Measurements from ENCODE around the gene SIRPG. TPM values are rescaled to one million over a fixed set of nuclear protein-coding genes. Genes with fewer than 3 reads are reported as not detected.

Gene SIRPG
- total and polyA plus RNA-seq, 10 of the 15 experiments (the other 5 are each of a cell fraction or from before 2014, with no cell fraction given) = 1.1 to 13.0 (median 4.1) TPM

- no peak for TF ChIP-seq POLR2AphosphoS2 (IDR thresholded peaks at IDR 0.05; ENCODE audit: low read depth, low read length)
- TF ChIP-seq CHD1 (IDR thresholded peaks at IDR 0.05; ENCODE audit: low read depth, low read length) = no peak
- 0 out of 2 replicates have a peak, but pooled peaks have one; percentile 31 for TF ChIP-seq JUND (IDR thresholded peaks at IDR 0.05; ENCODE audit: low read depth, low read length)
- TF ChIP-seq NR2F1 (conservative IDR thresholded peaks at IDR 0.05) = no peak; the same call in 1 of the 2 replicates
- no peak for TF ChIP-seq USF2 (IDR thresholded peaks at IDR 0.05; ENCODE audit: borderline replicate concordance, low read depth, low read length)
These were observed 25.4 kb downstream of the SIRPG start (continued) for GRCh38 chr20:1632178-1632577.

- H3K9ac ChIP-seq (ENCODE audit: control insufficient read depth, insufficient read depth, low read length) = no peak overlapping the region
- ChIA-PET RAD21 (ENCODE audit: unreplicated experiment) (interaction anchor here (1.6 kb wide), 1 partner anchor 122 kb away, joined by 5 read pairs; no protein-coding TSS in a partner anchor), CTCF (interaction anchor here (0.6 to 1.7 kb wide), 4 partner anchors 14 to 127 kb away, joined by 3 to 5 read pairs (median 4); no protein-coding TSS in a partner anchor), POLR2A (interaction anchor here (1.0 kb wide), 1 partner anchor 12 kb away, joined by 3 read pairs; the partner anchor contains the start of gene SIRPB1), SMC1A (ENCODE audit: uncharacterized antibody, unreplicated experiment) (interaction anchor here (0.7 to 2.5 kb wide), 14 partner anchors 9 to 249 kb away, joined by 3 to 12 read pairs (median 4); no protein-coding TSS in a partner anchor)
- no TSS peak for BruUV-seq (replicated peaks)
- no peaks in the 10 kb centered on the region for H3K27me3 ChIP-seq (replicated peaks in 1 of 2; ENCODE audit: control insufficient read depth in 2 of 2, insufficient read depth in 2 of 2, low read length in 1 of 2)
- H3K27ac ChIP-seq (ENCODE audit: control insufficient read depth, insufficient read depth) = no peak overlapping the region
- intact Hi-C loops (cut with micrococcal nuclease; ENCODE audit: unreplicated experiment) = loop anchor here (5.0 kb wide), 1 partner anchor 124 kb away; no protein-coding TSS in a partner anchor
- no peaks in the 10 kb centered on the region for H3K9me3 ChIP-seq (replicated peaks; ENCODE audit: control insufficient read depth, insufficient read depth, low read length)
- DNase-seq (ENCODE audit: low read depth, low spot score) = no peak
- peaks cover 9% of the 10 kb centered on the region for H3K4me1 ChIP-seq (ENCODE audit: control insufficient read depth, insufficient read depth, low read length)
- H3K79me2 ChIP-seq (ENCODE audit: control insufficient read depth, insufficient read depth, low read length) = no peaks in the 10 kb centered on the region
- no peaks in the 10 kb centered on the region for H4K20me1 ChIP-seq (ENCODE audit: control insufficient read depth, insufficient read depth)
- H2AFZ ChIP-seq (ENCODE audit: control insufficient read depth, low read depth, low read length) = no peak overlapping the region
- ATAC-seq = peak; percentile 51
- 0 out of 2 replicates have a peak overlapping the region, but pooled peaks have one; percentile 31 for H3K4me2 ChIP-seq (ENCODE audit: control insufficient read depth, insufficient read depth)
- no peak overlapping the region for H3K4me3 ChIP-seq
- WGBS (ENCODE audit: insufficient coverage, insufficient replicate concordance, low lambda C conversion rate, missing lambda C conversion rate) = 36% methylated on average over 9 of the region's 9 CpGs
- in situ Hi-C loops (cut with MboI) = no loop called here
- no peaks in the 10 kb centered on the region for H3K36me3 ChIP-seq (ENCODE audit: control insufficient read depth in 2 of 2, insufficient read depth in 2 of 2, low read length in 1 of 2)
- FAIRE-seq = no peak
- TF ChIP-seq RELA (IDR thresholded peaks at IDR 0.05; ENCODE audit: borderline replicate concordance, partially characterized antibody) = no peak
- TF ChIP-seq KAT2A (conservative IDR thresholded peaks at IDR 0.05; ENCODE audit: control insufficient read depth, low read depth, low read length) = no peak
- TF ChIP-seq SREBF2 (IDR thresholded peaks at IDR 0.05; ENCODE audit: low read length) = no peak
- TF ChIP-seq E2F8 (IDR thresholded peaks at IDR 0.05; ENCODE audit: low read depth, partially characterized antibody) = no peak
- TF ChIP-seq NFYB (IDR thresholded peaks at IDR 0.05; ENCODE audit: insufficient read depth, low read depth, low read length) = no peak
- TF ChIP-seq ZBTB33 (IDR thresholded peaks at IDR 0.05) = no peak
- no peak for TF ChIP-seq GABPA (IDR thresholded peaks at IDR 0.05; ENCODE audit: low read depth)
- TF ChIP-seq NRF1 (conservative IDR thresholded peaks at IDR 0.05; ENCODE audit: low read depth, low read length) = no peak
- TF ChIP-seq ATF3 (IDR thresholded peaks at IDR 0.05; ENCODE audit: borderline replicate concordance, extremely low read depth, low read depth, low read length) = no peak
These were observed 26.0 kb downstream of the SIRPG start for GRCh38 chr20:1631309-1632151.

Measured in GM12878 (cell line).